GM18867 (cell line): Measurements from ENCODE around the gene AXIN1.

ENCODE experiments used
- ATAC-seq: cut with Tn5 transposase; IDR thresholded peaks from one replicate; pipeline ENCODE4 v1.9.1; 2021; ENCODE audit warnings: mild to moderate bottlenecking, moderate library complexity; ENCODE audit not compliant: unreplicated experiment

Gene AXIN1

DNA sequence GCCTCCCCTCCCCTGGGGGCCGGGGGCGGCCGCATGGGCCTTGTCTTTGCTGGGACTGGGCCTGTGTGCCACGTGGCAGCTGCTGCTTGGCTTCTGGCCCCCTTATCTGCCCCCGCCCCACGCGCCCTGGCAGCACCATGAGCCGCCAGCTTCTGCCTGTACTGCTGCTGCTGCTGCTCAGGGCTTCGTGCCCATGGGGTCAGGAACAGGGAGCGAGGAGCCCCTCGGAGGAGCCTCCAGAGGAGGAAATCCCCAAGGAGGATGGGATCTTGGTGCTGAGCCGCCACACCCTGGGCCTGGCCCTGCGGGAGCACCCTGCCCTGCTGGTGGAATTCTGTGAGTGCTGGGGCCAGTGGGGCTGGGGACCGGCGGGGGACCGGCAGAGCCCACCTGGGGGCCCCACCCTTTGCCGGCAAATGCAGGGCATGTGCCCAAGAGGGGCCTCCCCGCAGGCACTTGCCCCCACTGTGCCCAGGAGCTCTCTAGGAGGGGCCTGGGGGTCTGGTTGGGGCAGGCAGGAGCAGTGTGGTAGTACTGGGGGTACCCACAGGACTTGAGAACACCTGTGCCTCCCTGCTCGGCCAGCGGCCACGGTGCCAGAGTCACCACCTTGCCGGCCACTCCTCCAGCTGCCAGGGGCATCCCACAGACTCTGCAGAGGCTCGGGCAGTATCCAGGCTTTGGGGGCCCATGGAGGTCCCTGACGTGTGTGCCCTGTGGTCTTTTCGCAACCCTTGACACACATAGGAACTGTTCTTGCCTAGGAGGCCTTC is 69.3 kb downstream of the AXIN1 start, which contains the start of gene PDIA2:
PDIA2 (plus strand) TSS at position 132 of the 773 bp plus-strand sequence; CDS start at position 138, 6 bp downstream.
- no peak for ATAC-seq

DNA sequence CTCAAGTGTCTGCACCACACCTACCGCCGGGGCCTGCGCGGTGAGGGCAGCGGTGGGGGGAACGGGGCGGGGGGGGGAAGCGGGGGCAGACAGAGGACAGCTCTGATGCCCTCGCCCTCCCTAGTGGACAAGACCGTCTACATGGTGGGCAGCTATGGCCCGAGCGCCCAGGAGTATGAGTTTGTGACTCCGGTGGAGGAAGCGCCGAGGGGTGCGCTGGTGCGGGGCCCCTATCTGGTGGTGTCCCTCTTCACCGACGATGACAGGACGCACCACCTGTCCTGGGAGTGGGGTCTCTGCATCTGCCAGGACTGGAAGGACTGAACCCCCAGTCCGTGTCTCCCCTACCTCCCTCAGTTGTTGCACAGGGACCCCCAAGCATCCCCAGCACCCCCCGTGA is 70.0 kb downstream of the AXIN1 start:
- ATAC-seq = no peak

DNA sequence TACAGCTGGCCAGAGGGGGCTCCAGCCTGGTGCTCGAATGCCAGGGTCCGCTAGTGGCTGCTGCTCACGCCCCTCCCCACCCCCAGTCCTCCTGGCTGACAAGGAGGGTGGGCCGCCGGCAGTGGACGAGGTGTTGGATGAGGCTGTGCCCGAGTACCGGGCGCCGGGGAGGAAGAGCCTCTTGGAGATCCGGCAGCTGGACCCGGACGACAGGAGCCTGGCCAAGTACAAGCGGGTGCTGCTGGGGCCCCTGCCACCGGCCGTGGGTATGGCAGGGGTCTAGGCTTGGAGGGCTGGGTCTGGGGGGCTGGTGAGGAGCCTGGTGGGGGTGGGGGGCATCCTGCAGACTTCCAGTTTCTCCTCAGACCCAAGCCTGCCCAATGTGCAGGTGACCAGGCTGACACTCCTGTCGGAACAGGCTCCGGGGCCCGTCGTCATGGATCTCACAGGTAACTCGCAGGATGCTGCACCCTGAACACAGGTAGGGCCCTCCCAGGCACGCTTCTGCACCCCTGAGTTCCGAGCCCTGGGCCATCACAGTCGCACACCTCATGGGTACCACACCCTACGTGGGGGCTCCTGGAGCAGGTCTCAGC is 70.8 kb downstream of the AXIN1 start:
- no peak for ATAC-seq

DNA sequence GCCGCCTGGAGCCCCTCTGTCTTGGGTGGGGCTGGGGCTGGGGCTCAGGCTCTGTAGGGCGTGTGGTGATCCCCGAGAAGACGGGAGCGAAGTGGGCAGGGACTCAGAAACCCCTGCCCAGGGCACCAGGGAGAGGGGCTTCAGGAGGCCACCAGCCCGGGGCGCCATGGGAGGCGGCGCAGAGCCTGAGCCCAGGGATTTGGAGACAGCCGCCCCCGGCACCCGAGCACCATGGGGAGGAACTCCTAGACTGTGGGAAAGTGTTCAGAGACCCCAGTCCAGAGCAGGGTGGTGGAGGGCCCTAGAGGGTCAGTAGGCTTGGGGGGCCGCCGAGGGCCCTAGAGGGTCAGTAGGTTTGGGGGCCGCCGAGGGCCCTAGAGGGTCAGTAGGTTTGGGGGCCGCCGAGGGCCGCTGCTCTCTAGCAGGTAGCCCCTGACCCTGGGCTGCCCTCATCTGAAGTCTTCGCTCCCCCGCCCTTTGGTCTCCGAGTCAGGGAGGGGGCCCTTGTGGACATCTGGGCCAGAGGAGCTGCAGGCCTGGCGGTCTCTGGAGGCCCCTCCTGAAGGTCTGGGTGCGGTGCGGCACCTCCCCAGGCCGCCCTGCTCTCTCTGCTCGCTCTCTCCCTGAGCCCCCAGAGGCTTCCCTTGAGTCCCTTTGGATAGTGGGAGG is 71.4 kb downstream of the AXIN1 start:
- no peak for ATAC-seq

DNA sequence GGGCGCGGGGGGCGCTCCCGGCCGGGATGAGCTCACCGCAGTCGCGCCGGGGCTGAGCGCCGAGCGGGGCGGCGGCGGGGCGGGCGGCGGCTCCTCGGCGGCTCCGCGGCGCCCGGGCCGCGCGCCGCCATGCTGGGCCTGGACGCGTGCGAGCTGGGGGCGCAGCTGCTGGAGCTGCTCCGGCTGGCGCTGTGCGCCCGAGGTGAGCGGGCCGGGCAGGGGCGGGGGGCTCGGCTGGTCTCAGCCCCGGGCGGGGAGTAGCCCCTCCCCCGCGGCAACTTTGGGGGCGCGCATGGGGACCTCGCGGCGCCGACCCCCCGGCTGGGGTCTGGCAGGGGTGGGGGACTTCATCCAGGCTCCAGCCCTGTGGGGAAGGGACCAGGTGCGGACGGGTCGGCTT is 72.0 kb downstream of the AXIN1 start, which contains the start of gene ARHGDIG:
ARHGDIG (plus strand) TSS at position 40 of the 400 bp plus-strand sequence; CDS start at position 130, 90 bp downstream.
- ATAC-seq = no peak

DNA sequence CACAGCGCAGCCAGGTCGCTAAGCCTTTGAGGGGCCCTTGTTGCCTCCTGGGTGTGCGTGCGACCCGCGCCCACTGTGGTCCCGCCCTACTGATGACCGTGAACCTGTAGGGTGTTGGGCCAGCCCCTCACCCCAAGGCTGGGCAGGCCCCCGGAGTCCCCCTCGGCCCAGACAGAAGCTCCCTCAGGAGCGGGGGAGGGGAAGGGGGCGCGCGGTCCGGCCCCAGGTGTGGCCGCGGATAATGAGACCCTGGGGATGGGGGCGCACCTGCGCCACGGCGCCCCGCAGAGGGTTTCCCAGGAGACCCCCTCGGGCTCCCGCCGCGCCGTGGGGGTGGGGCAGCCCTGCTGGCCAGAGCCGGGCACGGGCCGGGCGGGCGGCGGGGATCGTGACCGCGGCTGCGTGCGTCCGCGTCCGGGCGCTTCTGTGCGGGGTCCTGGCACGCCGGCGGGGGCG is 72.5 kb downstream of the AXIN1 start:
- no peak for ATAC-seq

DNA sequence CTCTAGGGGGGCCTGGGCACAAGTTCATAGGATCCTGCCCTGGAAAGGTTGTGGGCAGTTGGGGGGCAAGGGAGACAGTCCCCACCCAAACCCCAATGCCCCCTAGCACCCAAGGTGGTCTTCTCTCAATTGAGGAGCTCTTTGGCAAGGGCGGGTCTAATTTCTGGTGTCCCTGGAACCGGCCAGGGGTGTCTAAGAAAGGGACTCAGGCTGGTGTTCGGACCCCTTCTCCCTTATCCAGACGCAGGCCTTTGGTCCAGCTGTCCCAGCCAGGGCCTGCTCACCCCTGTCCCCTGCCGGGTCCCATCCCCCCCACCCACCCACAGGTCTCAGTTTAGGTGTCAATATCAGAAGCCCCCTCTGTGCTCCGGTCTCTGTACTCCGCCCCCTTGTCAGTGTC is 73.0 kb downstream of the AXIN1 start:
- ATAC-seq = no peak

DNA sequence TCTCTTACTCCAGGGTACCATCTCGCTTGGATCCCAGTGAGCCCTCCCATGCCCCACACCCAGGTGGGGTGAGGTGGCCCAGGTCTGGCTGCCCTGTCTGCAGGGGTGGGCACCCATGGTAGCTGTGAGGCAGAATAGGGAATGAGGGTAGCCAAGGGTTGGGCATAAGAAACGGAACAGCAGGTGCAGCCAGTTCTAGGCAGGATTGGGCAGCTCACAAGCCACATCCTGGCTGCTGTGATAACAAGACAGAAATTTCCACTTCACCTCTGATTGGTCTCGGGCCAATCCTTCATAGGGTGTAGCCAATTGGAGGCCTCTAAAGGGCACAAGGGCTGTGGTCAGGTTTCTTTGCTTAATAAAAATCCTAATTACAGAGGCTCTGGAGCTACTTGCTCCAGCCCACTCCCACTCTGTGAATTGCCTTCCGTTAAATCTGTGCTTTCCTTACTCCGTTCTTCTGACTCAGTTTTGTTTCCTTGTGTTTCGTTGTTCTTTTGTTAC is 73.6 kb downstream of the AXIN1 start:
- no peak for ATAC-seq

DNA sequence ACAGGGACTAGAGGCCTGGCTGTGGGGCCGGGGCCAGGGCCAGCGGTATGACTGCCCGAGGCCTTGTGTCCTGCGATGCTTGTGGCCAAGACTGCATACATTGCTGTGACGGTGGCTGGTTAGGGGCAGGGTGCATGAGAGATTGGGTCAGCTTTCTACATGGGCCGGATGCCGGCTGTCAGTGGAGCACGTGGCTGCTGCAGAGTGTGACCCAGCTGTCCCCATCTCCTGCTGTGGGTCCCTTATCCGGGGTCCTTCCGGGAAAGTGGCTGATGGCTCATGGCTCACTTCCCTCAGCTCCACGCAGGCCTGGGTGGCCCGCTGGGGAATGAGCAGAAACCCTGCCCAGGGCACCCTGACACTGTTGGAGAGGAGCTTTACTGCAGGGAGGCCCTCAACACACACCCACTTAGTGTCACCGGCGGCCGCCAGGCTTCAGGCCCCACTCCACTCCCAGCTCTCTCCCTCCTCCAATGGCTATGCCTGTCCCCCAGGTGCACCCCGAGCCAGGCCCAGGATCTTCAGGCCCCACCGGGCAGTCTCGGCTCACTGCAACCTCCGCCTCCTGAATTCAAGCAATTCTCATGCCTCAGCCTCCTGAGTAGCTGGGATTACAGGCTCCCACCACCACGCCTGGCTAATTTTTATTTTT is 76.0 kb downstream of the AXIN1 start:
- no peak for ATAC-seq

DNA sequence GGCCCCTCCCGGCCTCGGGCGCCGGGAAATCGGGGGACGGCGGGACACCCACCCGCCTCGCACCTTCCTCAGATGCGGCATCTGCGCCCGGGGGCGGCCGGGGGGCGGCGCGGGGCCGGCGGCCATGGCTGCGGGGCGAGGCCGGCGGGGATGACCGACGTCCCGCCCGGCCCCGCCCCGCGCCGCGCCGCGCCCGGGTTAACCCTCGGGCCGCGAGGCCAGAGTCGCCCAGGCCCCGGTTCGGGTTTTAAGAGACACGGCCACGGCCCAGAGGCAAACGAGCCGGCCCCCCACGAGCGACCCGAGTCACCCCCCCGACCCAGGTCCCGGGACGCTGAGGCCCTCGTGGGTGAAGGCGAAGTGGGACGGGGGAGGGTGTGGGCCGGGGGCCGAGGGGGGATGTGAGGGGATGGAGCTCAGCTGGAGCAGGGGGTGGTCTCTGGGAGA is 76.7 kb downstream of the AXIN1 start, which contains the start of gene RGS11:
RGS11 (minus strand) TSS at position 159 of the 447 bp plus-strand sequence; CDS start at position 126, 33 bp downstream.
- ATAC-seq = no peak

DNA sequence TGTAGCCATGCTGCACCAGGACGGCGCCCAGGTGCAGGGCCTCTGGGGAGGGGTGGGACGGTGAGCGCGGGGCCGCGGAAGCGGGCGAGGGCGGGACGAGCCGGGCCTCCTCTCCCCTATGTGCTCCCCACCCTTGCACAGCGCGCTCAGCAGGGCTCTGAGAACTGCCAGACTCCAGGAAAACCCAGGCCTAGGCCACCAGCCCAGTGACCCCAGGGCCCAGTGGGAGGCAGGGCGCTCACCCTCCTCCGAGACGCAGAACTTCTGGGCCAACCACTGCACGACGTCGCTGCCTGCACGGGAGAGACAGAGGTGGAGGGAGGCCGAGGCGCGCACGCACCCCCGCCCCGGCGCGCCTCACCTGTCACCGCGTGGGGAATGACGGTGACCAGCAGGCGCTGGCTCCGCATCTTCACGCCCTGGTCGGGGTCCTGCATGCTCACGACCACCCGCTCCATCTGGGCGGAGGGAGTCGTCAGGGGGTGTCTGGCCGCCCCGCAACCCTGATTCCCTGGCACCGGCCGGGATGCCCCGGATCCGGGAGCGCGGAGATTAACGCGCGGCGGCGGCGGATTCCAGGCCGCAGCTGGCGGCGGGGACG is 77.4 kb downstream of the AXIN1 start:
- no peak for ATAC-seq

DNA sequence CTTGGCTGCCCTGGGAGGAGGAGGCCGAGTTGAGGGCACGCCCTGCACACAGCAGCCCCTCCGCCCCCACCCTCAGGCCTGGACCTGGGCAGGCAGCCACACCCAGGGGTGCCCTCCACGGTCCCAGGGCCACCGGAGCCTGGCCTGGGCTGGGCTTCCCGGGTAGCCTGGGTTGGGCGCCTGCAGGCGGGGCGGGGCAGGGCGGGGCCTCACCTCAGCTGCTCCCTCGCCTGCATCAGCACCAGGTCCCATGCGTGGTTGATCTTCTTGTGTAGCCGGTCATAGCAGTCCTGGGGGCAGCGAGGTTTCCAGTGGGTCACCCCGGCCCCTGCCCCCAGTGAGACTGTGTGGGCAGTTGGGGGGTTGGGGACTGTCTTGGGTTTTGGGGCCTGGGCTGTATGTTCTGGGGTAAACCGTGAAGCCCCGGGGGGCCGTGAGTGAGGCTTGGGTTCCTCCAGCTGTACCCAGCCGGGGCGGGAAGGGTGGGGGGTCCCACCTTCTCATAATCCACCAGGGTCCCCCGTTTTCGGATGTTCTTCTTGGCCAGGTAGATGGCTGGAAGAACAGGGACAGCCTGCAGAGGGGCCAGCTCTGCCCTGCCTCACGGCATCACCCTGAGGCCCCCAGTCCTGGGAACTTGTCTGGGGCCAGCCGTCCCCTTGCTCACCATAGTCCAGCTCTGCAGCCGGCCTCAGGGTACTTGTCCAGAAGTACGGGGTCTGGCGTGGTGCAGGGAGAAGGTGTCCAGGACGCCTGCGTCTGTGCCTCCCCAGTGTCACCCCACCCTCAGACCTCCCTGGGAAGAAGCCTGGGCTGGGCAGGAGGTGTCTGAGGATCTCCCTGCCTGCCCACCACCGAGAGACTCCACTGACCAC is 78.7 kb downstream of the AXIN1 start:
- ATAC-seq = no peak

DNA sequence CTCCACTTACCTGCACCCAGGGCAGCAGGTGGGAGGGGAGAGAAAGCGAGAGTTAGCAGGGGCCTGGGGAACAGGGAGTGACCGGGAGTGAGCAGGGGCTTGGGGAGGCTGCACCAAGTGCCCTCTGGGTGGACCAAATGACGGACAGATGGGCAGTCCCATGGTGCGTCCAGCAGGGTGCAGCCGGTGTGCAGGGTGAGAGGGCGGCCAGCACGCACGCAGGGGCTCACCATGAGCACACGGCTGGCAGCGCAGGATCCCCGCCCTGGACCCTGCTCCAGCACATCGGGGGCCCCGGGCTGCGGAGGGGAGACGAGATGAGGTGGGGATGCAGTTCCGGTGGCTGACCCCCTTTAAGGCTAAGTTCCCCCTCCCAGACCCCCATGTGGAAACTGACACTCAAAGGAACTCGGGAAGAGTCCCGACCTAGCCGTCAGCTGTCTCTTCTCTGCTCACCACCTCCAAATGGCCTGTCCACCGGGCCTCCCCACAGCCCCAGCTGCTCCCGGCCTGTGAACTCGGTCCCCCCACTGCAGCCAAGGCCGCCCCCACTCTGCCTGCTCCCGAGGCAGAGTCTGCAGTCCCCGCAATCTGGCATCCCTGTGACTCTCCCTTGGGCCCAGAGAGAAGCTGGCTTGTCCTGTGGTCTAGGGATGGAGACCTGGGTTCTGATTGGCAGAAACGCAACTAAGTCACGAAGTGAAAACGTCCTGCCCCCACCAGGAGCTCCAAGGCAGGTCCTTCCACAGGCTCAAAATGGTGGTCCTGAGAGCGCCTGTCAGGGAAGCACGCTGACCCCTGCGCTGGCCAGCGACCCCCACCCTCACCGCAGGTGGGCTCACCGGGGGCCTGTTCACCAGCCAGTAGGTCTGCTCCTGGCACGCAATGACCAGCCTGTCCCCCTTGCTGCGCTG is 79.6 kb downstream of the AXIN1 start:
- ATAC-seq = no peak

DNA sequence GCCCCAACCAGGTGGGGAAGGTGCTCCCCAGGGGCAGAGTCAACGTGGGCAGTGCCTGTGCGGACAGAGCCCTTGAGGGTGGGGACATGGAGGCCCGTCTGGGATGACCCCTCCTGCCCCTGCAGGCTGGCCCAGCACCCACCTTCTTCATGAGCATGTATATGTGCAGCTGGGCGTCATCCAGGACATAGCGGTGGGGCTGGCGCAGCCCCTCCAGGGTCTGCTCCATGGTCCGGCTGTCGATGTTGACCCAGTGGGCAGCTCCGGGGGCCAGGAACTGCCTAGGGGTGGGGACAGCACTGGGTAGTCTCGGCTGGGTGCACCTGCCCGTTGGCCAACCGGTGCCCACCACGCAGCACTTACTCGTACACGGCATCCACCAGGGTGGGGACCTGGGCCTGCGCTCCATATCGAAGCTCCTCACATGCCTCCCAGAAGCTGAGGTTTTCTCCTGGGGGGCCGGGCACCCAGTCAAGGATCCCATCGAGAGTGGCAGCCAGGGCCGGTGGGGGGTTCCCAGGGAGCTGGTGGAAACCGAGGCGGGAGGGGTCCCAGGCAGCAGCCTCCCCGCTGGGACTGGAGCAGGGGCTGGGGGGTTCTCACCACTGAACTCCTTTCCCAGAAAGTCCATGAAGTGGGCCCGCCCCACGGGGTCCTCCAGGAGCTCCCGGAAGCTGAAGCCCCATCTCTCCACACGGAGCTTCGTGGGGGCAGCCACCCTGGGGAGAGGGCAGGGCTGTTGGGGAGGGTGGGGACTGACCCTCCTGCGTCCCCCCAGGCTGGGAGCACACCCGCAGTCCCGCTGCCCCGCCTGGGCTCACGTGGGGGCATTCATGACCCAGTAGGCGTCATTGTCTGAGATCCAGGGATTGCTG is 81.9 kb downstream of the AXIN1 start:
- no peak for ATAC-seq

DNA sequence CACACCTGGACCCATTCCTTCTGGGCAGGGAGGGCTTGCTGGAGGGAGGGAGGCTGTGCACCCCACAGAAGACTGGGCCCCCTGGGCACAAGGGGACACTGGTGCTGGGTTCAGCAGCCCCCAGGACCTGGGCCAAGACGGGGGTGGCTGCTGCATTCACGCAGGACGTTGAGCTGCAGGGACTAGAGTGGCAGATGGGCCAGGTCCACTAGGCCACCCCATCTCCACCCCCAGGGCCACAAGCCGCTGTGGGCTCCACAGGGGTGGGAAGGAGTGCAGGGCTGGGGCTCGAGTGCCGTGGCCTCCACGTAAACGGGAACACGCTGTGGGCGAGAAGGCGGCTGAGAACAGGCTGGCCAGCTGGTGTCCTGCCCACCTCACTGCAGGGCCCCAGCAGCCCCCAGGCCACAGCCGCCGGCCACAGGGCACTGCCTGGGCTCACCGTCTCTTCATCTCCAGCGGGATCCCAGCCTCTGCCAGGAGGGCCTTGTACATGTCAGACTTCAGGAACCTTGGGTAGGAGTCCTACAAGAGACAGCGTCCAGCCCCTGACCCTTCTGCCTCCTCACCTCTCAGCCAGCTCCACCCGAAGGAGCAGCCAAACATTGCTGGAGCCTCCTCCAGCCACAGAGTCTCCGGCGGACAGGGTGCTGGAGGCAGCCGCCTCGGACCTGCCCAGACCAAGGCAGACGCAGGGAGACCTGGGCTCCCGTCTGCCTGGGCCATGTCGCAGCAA is 83.3 kb downstream of the AXIN1 start:
- ATAC-seq = no peak

DNA sequence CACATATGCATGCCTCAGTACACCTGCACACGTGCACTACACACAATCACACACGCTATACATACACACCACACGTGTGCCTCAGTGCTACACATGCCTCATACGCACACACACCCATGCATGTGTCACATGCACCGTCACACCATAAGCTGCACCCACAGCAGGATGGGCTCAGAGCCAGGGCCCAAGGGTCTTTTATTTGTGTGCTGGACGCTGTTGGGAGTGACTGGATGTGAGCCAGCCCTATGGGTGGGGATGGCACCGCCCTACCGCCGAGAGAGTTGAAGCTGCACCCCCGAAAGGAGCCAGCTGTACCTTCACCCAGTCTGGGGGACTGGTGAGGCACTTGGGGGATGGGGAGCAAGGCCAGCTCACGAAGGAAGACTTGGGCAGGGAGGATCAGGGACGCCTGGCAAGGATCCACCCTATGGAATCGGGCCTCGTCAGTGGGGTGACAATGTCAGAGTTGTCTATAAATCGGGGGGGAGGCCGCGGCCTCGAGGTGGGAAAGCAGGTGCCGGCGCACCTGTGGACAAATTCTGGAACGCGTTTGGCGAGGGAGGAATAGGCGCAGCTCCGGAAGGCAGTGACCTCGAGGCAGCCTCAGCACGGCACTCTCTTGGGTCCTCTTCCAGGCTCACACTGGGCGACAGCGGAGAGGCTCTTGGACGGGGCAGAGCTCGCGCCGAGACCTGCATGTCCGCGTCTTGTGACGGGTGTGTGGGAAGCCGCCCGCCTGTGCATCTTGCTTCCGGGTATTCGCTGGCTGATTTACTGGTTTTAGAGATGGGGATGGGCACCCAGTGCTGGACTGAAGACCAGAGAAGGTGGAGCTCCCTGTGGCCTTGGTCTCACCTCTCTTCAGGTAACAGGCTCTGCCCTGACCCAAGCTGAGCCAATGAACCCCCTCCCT is 84.1 kb downstream of the AXIN1 start:
- no peak for ATAC-seq
